GM04503 (cell line): ENCODE measurements around the gene U2AF1.
"Not testable (repeated sequence)": the region's sequence is repeated elsewhere in the genome, so short reads cannot be mapped to it uniquely, and the experiment has no call there.

ENCODE experiments used
- DNase-seq: peaks from one replicate; pipeline ENCODE4 v3.0.0-alpha.2; 2012; ENCODE audit warnings: low read depth

Gene U2AF1

GRCh38 chr21:43076643-43077042 is 30.7 kb downstream of the U2AF1 start:
- DNase-seq, result not testable (repeated sequence)

- DNase-seq, result not testable (repeated sequence)
Observed at GRCh38 chr21:43076023-43076637, 31.2 kb downstream of the U2AF1 start.

GRCh38 chr21:43075170-43076022 is 32.0 kb downstream of the U2AF1 start, which contains the start of gene CBS:
Gene CBS (minus strand): TSS chr21:43075835. CDS start chr21:43072193, 3,642 bp downstream.
- DNase-seq, result not testable (repeated sequence)

- DNase-seq, result not testable (repeated sequence)
Observed at GRCh38 chr21:43074401-43075169, 32.8 kb downstream of the U2AF1 start.

GRCh38 chr21:43072742-43073141 is 34.6 kb downstream of the U2AF1 start:
- not testable (repeated sequence) for DNase-seq

GRCh38 chr21:43069682-43070081 is 37.7 kb downstream of the U2AF1 start:
- DNase-seq, result not testable (repeated sequence)

GRCh38 chr21:43068065-43068464 is 39.3 kb downstream of the U2AF1 start:
- not testable (repeated sequence) for DNase-seq

GRCh38 chr21:43066690-43067089 is 40.7 kb downstream of the U2AF1 start:
- DNase-seq, result not testable (repeated sequence)

GRCh38 chr21:43065991-43066390 is 41.4 kb downstream of the U2AF1 start:
- not testable (repeated sequence) for DNase-seq

GRCh38 chr21:43064265-43064917 is 43.0 kb downstream of the U2AF1 start:
- not testable (repeated sequence) for DNase-seq

- DNase-seq, result not testable (repeated sequence)
Observed at GRCh38 chr21:43062955-43063664, 44.3 kb downstream of the U2AF1 start.

GRCh38 chr21:43053112-43053511 is 54.3 kb downstream of the U2AF1 start:
- not testable (repeated sequence) for DNase-seq

- DNase-seq, result not testable (repeated sequence)
Observed at GRCh38 chr21:43045876-43046821, 61.2 kb downstream of the U2AF1 start.

GRCh38 chr21:43045165-43045875 is 62.0 kb downstream of the U2AF1 start:
- not testable (repeated sequence) for DNase-seq

- DNase-seq, result not testable (repeated sequence)
Observed at GRCh38 chr21:43044547-43044946, 62.8 kb downstream of the U2AF1 start.

- DNase-seq, result not testable (repeated sequence)
Observed at GRCh38 chr21:43043291-43043690, 64.1 kb downstream of the U2AF1 start.
